Activated naive CD4-positive, alpha-beta T cell treated with anti-CD3 and anti-CD28 coated beads, Interleukin-2, amount 10 ng/mL, durations not matched to agents 5 hours and 36 hours (primary cell): ENCODE measurements around the gene WDR6. TPM values are rescaled to one million over a fixed set of nuclear protein-coding genes. Genes with fewer than 3 reads are reported as not detected.
A peak's percentile ranks its signal among the peaks of the same experiment; 100 is the strongest.

ENCODE experiments used
- microRNA-seq: library from miRNA; unstranded; fragments of <30 nt; microRNA quantifications from one replicate; pipeline ENCODE4 v1.2.0, GENCODE V29; 2022; ENCODE audit warnings: borderline microRNAs expressed, borderline replicate concordance
- total RNA-seq, 2 experiments: library from RNA; stranded (reverse); gene quantifications; one replicate each; pipeline ENCODE4 v1.2.3, GENCODE V29; 2021

WDR6 gene
- total RNA-seq, result 100 to 1,000 TPM; 162 to 172 TPM

GRCh38 chr3:49007068-49007770, at the start of gene WDR6:
Gene WDR6 (plus strand): TSS chr3:49007391. CDS start chr3:49007432, 41 bp downstream.

GRCh38 chr3:48989796-48990635, 17.2 kb upstream of the WDR6 start, which contains the start of gene P4HTM:
Gene P4HTM (plus strand): TSS chr3:48990241. CDS start chr3:48990257, 16 bp downstream.

GRCh38 chr3:49017971-49018706, 10.9 kb downstream of the WDR6 start, which contains the start of gene DALRD3:
Gene DALRD3 (minus strand): TSS chr3:49018580. CDS start chr3:49018564, 16 bp downstream.

GRCh38 chr3:49021813-49022687, 14.9 kb downstream of the WDR6 start, which contains the start of gene NDUFAF3:
Gene NDUFAF3 (plus strand): TSS chr3:49022121. CDS start chr3:49022145, 24 bp downstream.

GRCh38 chr3:49028673-49029562, 21.7 kb downstream of the WDR6 start, which contains the start of gene IMPDH2:
Gene IMPDH2 (minus strand): TSS chr3:49029398. CDS start chr3:49029350, 48 bp downstream.

Small RNA genes within 50 kb of the gene (microRNA-seq; reads per million reads assigned to microRNA genes)
- gene MIR191 (8,359 reads per million, percentile 98 among the genes with 10 or more reads in this experiment), gene MIR425 (1,779 reads per million, percentile 91 among the genes with 10 or more reads in this experiment)

Other genes starting within 250 kb of the WDR6 start
- 10 to 100 TPM; 30.6 to 32.6 TPM for gene PRKAR2A, start 159.5 kb upstream of the WDR6 start, total RNA-seq
- gene SLC25A20, start 108.5 kb upstream of the WDR6 start, total RNA-seq, result 10 to 100 TPM; 30.1 to 32.2 TPM
- gene ARIH2, start 88.5 kb upstream of the WDR6 start, total RNA-seq, result 100 to 1,000 TPM in 1 of 2 experiments, 10 to 100 TPM in 1; 91.5 to 104 TPM
- gene P4HTM, start 17.1 kb upstream of the WDR6 start, total RNA-seq, result 10 to 100 TPM; 40.7 to 46.8 TPM
- gene DALRD3, start 11.2 kb downstream of the WDR6 start, total RNA-seq, result 10 to 100 TPM; 22.4 to 25.8 TPM
- 10 to 100 TPM; 81.2 to 88.3 TPM for gene NDUFAF3, start 14.7 kb downstream of the WDR6 start, total RNA-seq
- 100 to 1,000 TPM; 176 to 186 TPM for gene IMPDH2, start 22.0 kb downstream of the WDR6 start, total RNA-seq
- gene QRICH1, start 86.7 kb downstream of the WDR6 start, total RNA-seq, result 100 to 1,000 TPM; 130 to 131 TPM
- gene QARS1, start 97.4 kb downstream of the WDR6 start, total RNA-seq, result 100 to 1,000 TPM; 318 to 340 TPM
- 10 to 100 TPM; 66.8 to 68.0 TPM for gene USP19, start 113.4 kb downstream of the WDR6 start, total RNA-seq
- not detected for gene LAMB2, start 125.7 kb downstream of the WDR6 start, total RNA-seq
- gene CCDC71, start 158.9 kb downstream of the WDR6 start, total RNA-seq, result 10 to 100 TPM; 22.4 to 23.8 TPM
- gene KLHDC8B, start 164.2 kb downstream of the WDR6 start, total RNA-seq, result 1 to 10 TPM; 2.3 to 2.5 TPM